ENCODE measurements around the gene TP53I13. TPM values are rescaled to one million over a fixed set of nuclear protein-coding genes. Genes with fewer than 3 reads are reported as not detected.
A peak's percentile ranks its signal among the peaks of the same experiment; 100 is the strongest.

TP53I13 gene
- total RNA-seq, 6 experiments from 2014 or later, result 16.8 to 52.4 (median 38.4) TPM

DNA sequence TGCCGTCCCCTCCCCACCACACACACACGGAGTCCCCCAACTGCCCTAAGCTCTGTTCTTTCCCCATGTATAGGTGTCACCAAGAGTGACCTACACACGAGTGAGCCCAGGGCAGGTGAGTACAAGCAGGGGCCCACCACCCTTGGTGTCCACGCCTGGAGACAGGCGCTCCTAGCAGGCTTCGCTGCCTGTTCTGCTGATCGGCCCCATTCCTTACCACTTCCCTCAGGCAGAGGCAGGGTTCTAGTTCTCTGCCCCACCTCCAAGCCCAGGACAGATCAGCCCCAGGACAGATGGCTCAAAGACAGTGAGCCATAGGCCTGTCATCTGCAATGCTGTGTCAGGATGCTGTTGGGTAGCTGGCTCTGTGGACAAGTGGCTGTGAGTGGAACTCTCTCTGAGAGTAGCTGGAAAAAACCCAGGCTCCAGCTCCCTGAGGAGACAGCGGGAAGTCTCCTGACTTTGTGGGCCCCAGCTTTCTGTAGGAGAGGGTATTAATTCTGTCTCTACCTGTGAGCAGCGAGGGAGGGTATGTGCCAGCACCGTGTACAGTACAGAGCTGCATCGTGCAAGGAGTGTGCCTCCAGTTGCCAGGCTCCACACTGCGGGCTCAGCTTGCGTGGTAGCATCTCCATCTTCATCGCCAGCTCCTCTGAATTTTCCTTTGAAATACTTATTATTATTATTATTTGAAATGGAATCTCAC is 897 bp downstream of the TP53I13 start:
- WGBS (ENCODE audit: insufficient coverage, low coverage, low lambda C conversion rate, missing lambda C conversion rate), result 33% methylated on average over 3 of the region's 14 CpGs
- TF ChIP-seq, protein P1, sequence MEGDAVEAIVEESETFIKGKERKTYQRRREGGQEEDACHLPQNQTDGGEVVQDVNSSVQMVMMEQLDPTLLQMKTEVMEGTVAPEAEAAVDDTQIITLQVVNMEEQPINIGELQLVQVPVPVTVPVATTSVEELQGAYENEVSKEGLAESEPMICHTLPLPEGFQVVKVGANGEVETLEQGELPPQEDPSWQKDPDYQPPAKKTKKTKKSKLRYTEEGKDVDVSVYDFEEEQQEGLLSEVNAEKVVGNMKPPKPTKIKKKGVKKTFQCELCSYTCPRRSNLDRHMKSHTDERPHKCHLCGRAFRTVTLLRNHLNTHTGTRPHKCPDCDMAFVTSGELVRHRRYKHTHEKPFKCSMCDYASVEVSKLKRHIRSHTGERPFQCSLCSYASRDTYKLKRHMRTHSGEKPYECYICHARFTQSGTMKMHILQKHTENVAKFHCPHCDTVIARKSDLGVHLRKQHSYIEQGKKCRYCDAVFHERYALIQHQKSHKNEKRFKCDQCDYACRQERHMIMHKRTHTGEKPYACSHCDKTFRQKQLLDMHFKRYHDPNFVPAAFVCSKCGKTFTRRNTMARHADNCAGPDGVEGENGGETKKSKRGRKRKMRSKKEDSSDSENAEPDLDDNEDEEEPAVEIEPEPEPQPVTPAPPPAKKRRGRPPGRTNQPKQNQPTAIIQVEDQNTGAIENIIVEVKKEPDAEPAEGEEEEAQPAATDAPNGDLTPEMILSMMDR (IDR thresholded peaks at IDR 0.05), result no peak
- TF ChIP-seq POLR2A (IDR thresholded peaks at IDR 0.05), result no peak
- ATAC-seq, result no peak
- Histone ChIP-seq H3K36me3 (no peaks in the 10 kb centered on the region), H3K4me1 (peaks cover 0 to 33% (median 16%) of the 10 kb centered on the region in 4 donors), H3K27me3 (no peaks in the 10 kb centered on the region), H3K4me3 (peak overlapping the region; percentile 60 to 83 (median 71)), H3K27ac (peak overlapping the region; percentile 17 to 41 (median 36)), H3K9me3 (no peaks in the 10 kb centered on the region)
- DNase-seq, result peak in 2 of 3 donors; percentile 28 to 36
- intact Hi-C loops (cut with DNase I), result no loop called here

DNA sequence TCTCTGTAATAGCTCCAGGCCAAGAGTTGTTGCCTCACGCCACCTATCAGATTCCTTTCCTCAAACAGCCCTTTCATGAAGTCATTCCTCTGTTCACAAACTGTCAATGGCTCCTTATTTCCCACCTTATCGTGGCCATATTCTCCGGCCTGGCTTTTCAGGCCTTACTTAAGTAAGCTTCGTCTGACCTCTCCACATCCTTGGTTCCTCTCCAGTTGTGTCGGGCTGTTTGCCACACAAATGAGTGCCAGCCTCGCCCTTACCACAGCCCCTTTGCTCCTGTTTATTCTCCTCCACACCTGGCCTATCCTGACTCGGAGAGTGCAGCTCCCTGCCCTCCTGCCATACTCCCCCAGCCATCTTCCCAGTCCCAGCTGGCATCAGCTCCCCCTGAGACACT is 2.0 kb downstream of the TP53I13 start:
- H3K9me3 ChIP-seq, result no peaks in the 10 kb centered on the region
- DNase-seq (no peak), ATAC-seq (no peak)
- peaks cover 0 to under 1% (median 0%) of the 10 kb centered on the region in 4 donors for H3K36me3 ChIP-seq
- intact Hi-C loops (cut with DNase I), result no loop called here
- WGBS (ENCODE audit: insufficient coverage, low coverage, low lambda C conversion rate, missing lambda C conversion rate), result 91% methylated on average over 6 of the region's 7 CpGs
- no peaks in the 10 kb centered on the region for H3K27me3 ChIP-seq
- H3K4me3 ChIP-seq, result no peak overlapping the region
- H3K4me1 ChIP-seq, result peaks cover 0 to 36% (median 16%) of the 10 kb centered on the region in 4 donors
- TF ChIP-seq, protein P1 (IDR thresholded peaks at IDR 0.05), result no peak
- TF ChIP-seq POLR2A (IDR thresholded peaks at IDR 0.05), result no peak
- no peak overlapping the region for H3K27ac ChIP-seq

DNA sequence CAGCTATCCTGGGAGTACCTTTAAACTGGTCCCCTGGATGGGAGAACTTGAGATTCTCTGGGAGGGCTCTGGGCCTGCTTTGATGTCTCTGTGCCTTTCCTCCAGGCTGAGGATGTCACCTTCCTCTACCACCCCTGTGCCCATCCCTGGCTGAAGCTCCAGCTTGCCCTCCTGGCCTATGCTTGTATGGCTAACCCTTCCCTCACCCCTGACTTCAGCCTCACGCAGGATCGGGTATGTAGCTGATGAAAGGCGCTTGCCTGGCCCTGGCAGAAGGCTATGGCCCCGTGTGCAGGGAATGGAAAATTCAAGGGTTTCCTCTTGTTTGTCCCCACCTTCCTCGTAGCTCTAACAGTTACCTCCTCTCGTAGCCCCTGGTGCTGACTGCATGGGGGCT is 3.0 kb downstream of the TP53I13 start:
- 95% methylated on average over 3 of the region's 6 CpGs for WGBS (ENCODE audit: insufficient coverage, low coverage, low lambda C conversion rate, missing lambda C conversion rate)
- no peak overlapping the region for H3K27ac ChIP-seq
- intact Hi-C loops (cut with DNase I), result no loop called here
- no peaks in the 10 kb centered on the region for H3K27me3 ChIP-seq
- no peaks in the 10 kb centered on the region for H3K9me3 ChIP-seq
- no peak for ATAC-seq
- peaks cover 0 to 10% (median 0%) of the 10 kb centered on the region in 4 donors for H3K36me3 ChIP-seq
- no peak overlapping the region for H3K4me3 ChIP-seq
- no peak for DNase-seq
- peaks cover 0 to 36% (median 15%) of the 10 kb centered on the region in 4 donors for H3K4me1 ChIP-seq
- no peak for TF ChIP-seq POLR2A (IDR thresholded peaks at IDR 0.05)
- TF ChIP-seq, protein P1 (IDR thresholded peaks at IDR 0.05), result no peak

DNA sequence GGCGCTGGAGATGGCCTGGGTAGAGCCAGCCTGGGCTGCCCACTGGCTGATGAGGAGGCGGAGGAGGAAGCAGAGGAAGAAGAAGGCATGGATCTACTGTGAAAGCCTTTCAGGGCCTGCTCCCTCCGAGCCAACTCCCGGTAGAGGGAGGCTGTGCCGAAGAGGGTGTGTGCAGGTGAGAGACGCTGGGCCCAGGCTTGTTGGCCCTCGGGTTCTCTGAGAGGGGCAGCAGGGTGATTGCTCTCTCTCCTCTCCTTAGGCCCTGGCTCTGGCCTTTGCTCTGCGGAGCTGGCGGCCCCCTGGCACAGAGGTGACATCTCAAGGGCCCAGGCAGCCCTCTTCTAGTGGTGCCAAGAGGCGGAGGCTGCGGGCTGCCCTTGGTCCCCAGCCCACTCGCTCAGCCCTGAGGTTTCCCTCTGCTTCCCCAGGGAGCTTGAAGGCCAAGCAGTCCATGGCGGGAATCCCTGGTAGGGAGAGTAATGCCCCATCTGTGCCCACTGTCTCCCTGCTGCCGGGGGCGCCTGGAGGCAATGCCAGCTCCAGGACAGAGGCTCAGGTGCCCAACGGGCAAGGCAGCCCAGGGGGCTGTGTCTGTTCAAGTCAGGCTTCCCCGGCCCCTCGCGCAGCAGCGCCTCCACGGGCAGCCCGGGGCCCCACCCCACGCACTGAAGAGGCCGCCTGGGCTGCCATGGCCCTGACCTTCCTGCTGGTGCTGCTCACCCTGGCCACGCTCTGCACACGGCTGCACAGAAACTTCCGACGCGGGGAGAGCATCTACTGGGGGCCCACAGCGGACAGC is 3.6 kb downstream of the TP53I13 start:
- H3K36me3 ChIP-seq, result peaks cover 0 to 13% (median 0%) of the 10 kb centered on the region in 4 donors

More for the DNA sequence above, 3.6 kb downstream of the TP53I13 start:
- peaks cover 0 to 36% (median 15%) of the 10 kb centered on the region in 4 donors for H3K4me1 ChIP-seq
- no peaks in the 10 kb centered on the region for H3K27me3 ChIP-seq
- peak; percentile 33 to 60 (median 51) for DNase-seq
- peak; percentile 5 to 37 (median 29) for ATAC-seq
- peak overlapping the region in 2 of 3 donors; percentile 42 to 52 for H3K4me3 ChIP-seq
- TF ChIP-seq, protein P1 (IDR thresholded peaks at IDR 0.05), result no peak
- no peak for TF ChIP-seq POLR2A (IDR thresholded peaks at IDR 0.05)
- intact Hi-C loops (cut with DNase I), result no loop called here
- peak overlapping the region in 2 of 3 donors; percentile 39 to 40 for H3K27ac ChIP-seq
- 76% methylated on average over 6 of the region's 30 CpGs for WGBS (ENCODE audit: insufficient coverage, low coverage, low lambda C conversion rate, missing lambda C conversion rate)
- H3K9me3 ChIP-seq, result no peaks in the 10 kb centered on the region

Measured in right lobe of liver (tissue), 6 donors.